HepG2 (cell line): Measurements from ENCODE around the gene METAP1D. TPM values are rescaled to one million over a fixed set of nuclear protein-coding genes. Genes with fewer than 3 reads are reported as not detected.
A peak's percentile ranks its signal among the peaks of the same experiment; 100 is the strongest.

Source experiments
- ARNT2 ChIP-seq: sonication (generic); formaldehyde crosslinking; IDR thresholded peaks from 2 replicates; pipeline ENCODE4 v1.8.0; 2022; ENCODE audit warnings: mild to moderate bottlenecking, low read depth, missing genetic modification reagents, moderate library complexity
- ESRRA ChIP-seq: sonication (generic); formaldehyde crosslinking; IDR thresholded peaks from 2 replicates; pipeline ENCODE4 v1.5.1; 2020; ENCODE audit warnings: mild to moderate bottlenecking, low read depth, missing genetic modification reagents
- GATAD1 ChIP-seq: IDR thresholded peaks from 2 replicates; pipeline ENCODE4 v1.6.1; 2016; ENCODE audit warnings: missing genetic modification reagents, missing compliant biosample characterization
- GATAD2A ChIP-seq: IDR thresholded peaks from 2 replicates; pipeline ENCODE4 v1.6.1; 2016
- HCFC1 ChIP-seq: fragments of 150-350 bp; IDR thresholded peaks from 2 replicates; pipeline ENCODE4 v1.6.1; 2014; ENCODE audit warnings: low read depth, low read length
- JDP2 ChIP-seq: sonication (generic); formaldehyde crosslinking; IDR thresholded peaks from 2 replicates; pipeline ENCODE4 v1.8.1; 2022; ENCODE audit warnings: missing genetic modification reagents, borderline replicate concordance
- KDM2A ChIP-seq: sonication (generic); formaldehyde crosslinking; IDR thresholded peaks from 2 replicates; pipeline ENCODE4 v1.4.0; 2020; ENCODE audit warnings: low read depth, missing genetic modification reagents, borderline replicate concordance
- LCORL ChIP-seq, 2 experiments: fragments of 450-650 bp in 1 of 2; sonication (generic) in 1 of 2; formaldehyde crosslinking in 1 of 2; IDR thresholded peaks; 2 replicates each; pipeline versions ENCODE4 v1.5.0 to v1.6.1; 2017 to 2020; ENCODE audit warnings: antibody characterized with exemption in 1 of 2, missing genetic modification reagents in 1 of 2
- PHF5A ChIP-seq: IDR thresholded peaks from one replicate; pipeline ENCODE4 v1.6.1; 2018; ENCODE audit warnings: low read depth, missing genetic modification reagents; ENCODE audit not compliant: unreplicated experiment
- PTBP1 ChIP-seq: fragments of 200-400 bp; formaldehyde crosslinking; IDR thresholded peaks from 2 replicates; pipeline ENCODE4 v1.6.1; 2018; ENCODE audit warnings: low read length, low read depth; ENCODE audit not compliant: poor library complexity, severe bottlenecking
- RAD21 ChIP-seq: fragments of 450-650 bp; formaldehyde crosslinking; IDR thresholded peaks from 2 replicates; pipeline ENCODE4 v1.5.0; 2020; ENCODE audit warnings: mild to moderate bottlenecking
- RXRA ChIP-seq: sonication (generic); formaldehyde crosslinking; IDR thresholded peaks from 2 replicates; pipeline ENCODE4 v1.5.1; 2020; ENCODE audit warnings: missing genetic modification reagents
- RXRB ChIP-seq: IDR thresholded peaks from 2 replicates; pipeline ENCODE4 v1.6.1; 2016; ENCODE audit warnings: borderline replicate concordance, missing genetic modification reagents, missing compliant biosample characterization
- SAP130 ChIP-seq: IDR thresholded peaks from 2 replicates; pipeline ENCODE4 v1.6.1; 2016; ENCODE audit warnings: low read depth
- TEAD3 ChIP-seq: optimal IDR thresholded peaks from 2 replicates; pipeline ENCODE3; 2016; ENCODE audit warnings: borderline replicate concordance
- THAP11 ChIP-seq: IDR thresholded peaks from 2 replicates; pipeline ENCODE4 v1.6.1; 2016; ENCODE audit warnings: missing biosample characterization, missing genetic modification reagents
- ZFP90 ChIP-seq: sonication (generic); formaldehyde crosslinking; IDR thresholded peaks from 2 replicates; pipeline ENCODE4 v1.8.0; 2022; ENCODE audit warnings: missing genetic modification reagents, mild to moderate bottlenecking, inconsistent platforms, borderline replicate concordance
- ZFY ChIP-seq: sonication (generic); formaldehyde crosslinking; IDR thresholded peaks from 2 replicates; pipeline ENCODE4 v1.4.0; 2020; ENCODE audit warnings: missing genetic modification reagents
- ZNF205 ChIP-seq: IDR thresholded peaks from 2 replicates; pipeline ENCODE4 v1.6.1; 2018; ENCODE audit warnings: missing biosample characterization, missing genetic modification reagents
- ZNF501 ChIP-seq: sonication (generic); formaldehyde crosslinking; IDR thresholded peaks from 2 replicates; pipeline ENCODE4 v1.5.1; 2020; ENCODE audit warnings: mild to moderate bottlenecking, moderate library complexity, missing genetic modification reagents
- ZNF556 ChIP-seq: sonication (generic); formaldehyde crosslinking; IDR thresholded peaks from 2 replicates; pipeline ENCODE4 v1.4.0; 2020; ENCODE audit warnings: mild to moderate bottlenecking, missing genetic modification reagents, borderline replicate concordance
- ZNF644 ChIP-seq: IDR thresholded peaks from 2 replicates; pipeline ENCODE4 v1.6.1; 2016; ENCODE audit warnings: low read depth
- polyA plus RNA-seq, 8 experiments: library from polyadenylated mRNA; depleted of rRNA in 3 of 8; stranded (reverse) in 7 of 8; unstranded in 1 of 8; fragments of >200 nt; fragmentation: Illumina TruSeq in 4 of 8; extraction: Trizol in 4 of 8; gene quantifications; 2 replicates each; pipeline versions ENCODE4 v1.2.1 to v1.2.3, GENCODE V29; 2011 to 2016; ENCODE audit warnings: low read depth in 4 of 8, missing spikeins in 1 of 8, mixed read lengths in 1 of 8; ENCODE audit not compliant: insufficient read depth in 1 of 8
- total RNA-seq, 5 experiments: library from RNA; depleted of rRNA; stranded (reverse); fragments of >200 nt; fragmentation: Illumina TruSeq; extraction: Trizol; gene quantifications; 2 replicates each; pipeline ENCODE4 v1.2.3, GENCODE V29; 2016; ENCODE audit warnings: low read depth in 1 of 5
- TF ChIP-seq, protein P1 (sequence below): sonication (generic); formaldehyde crosslinking; IDR thresholded peaks from 2 replicates; pipeline ENCODE4 v1.5.1; 2020; ENCODE audit warnings: missing genetic modification reagents, mild to moderate bottlenecking, borderline replicate concordance
- TF ChIP-seq, protein P2 (sequence below): sonication (generic); formaldehyde crosslinking; IDR thresholded peaks from 2 replicates; pipeline ENCODE4 v1.4.0; 2020; ENCODE audit warnings: missing genetic modification reagents
- TF ChIP-seq, protein P3 (sequence below): IDR thresholded peaks from 2 replicates; pipeline ENCODE4 v1.6.1; 2016; ENCODE audit warnings: missing compliant biosample characterization, missing genetic modification reagents, borderline replicate concordance

Gene METAP1D
- total and polyA plus RNA-seq, 2 of the 13 experiments (the other 11 are each of a cell fraction or from before 2014, with no cell fraction given), result 14.7 to 21.6 TPM

DNA sequence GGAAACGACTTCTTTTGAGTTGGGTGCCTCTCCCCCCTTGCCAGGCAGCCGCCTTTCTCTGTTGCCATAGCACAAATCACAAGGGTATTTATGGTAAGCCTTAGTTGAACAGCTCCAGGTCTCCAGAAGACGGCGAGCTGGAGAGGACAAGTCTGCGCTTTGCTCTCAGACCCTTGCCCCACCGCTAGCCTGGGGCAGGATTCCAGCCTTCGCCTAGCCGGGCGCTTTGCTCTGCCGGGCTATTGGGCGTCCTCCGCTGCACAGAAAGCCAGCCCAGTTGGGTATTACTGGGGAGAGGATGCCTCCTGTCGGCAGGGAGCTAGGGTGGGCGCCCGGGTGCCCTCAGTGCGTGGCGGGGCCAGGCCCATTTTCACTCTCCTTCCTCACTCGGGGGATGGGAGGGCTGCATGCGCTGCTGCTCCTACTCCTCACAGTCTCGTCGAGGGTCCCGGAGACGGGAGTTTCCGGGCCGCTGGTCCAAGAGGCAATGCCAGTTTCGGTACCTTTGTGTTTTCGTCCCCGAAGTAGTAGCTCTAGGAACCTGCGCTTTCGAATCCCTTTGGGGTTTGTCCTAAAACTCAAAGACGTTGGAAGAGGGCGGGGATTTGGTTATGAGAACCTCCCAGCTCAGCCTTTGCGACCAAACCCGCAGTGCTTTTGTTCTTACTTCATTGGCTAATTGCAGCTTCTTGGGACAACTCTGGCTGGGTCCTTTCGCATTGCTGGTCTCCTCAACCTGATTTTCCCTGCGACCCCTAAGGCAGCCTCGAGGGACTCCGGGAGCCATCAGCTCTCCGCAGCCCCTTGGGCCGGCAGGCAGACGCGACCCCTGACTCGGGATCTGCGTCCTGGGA lies 106.6 kb downstream of the METAP1D start (continued):
- TF ChIP-seq, protein P1, sequence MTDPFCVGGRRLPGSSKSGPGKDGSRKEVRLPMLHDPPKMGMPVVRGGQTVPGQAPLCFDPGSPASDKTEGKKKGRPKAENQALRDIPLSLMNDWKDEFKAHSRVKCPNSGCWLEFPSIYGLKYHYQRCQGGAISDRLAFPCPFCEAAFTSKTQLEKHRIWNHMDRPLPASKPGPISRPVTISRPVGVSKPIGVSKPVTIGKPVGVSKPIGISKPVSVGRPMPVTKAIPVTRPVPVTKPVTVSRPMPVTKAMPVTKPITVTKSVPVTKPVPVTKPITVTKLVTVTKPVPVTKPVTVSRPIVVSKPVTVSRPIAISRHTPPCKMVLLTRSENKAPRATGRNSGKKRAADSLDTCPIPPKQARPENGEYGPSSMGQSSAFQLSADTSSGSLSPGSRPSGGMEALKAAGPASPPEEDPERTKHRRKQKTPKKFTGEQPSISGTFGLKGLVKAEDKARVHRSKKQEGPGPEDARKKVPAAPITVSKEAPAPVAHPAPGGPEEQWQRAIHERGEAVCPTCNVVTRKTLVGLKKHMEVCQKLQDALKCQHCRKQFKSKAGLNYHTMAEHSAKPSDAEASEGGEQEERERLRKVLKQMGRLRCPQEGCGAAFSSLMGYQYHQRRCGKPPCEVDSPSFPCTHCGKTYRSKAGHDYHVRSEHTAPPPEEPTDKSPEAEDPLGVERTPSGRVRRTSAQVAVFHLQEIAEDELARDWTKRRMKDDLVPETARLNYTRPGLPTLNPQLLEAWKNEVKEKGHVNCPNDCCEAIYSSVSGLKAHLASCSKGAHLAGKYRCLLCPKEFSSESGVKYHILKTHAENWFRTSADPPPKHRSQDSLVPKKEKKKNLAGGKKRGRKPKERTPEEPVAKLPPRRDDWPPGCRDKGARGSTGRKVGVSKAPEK (CRISPR knock-in tag), result peak; percentile 21; the same call in 1 of the 2 replicates
- TF ChIP-seq HCFC1 (no peak), TEAD3 (peak; percentile 47), PHF5A (CRISPR knock-in tag) (peak; percentile 34), ZNF205 (CRISPR knock-in tag) (peak; percentile 73; the same call in 1 of the 2 replicates), RXRB (CRISPR knock-in tag) (peak; percentile 51), SAP130 (peak; percentile 25; the same call in 1 of the 2 replicates), ZNF644 (CRISPR knock-in tag) (peak; percentile 58; the same call in 1 of the 2 replicates), JDP2 (CRISPR knock-in tag) (no peak), KDM2A (CRISPR knock-in tag) (peak; percentile 70; the same call in 1 of the 2 replicates), PTBP1 (peak; percentile 33), RAD21 (CRISPR knock-in tag) (peak; percentile 96), GATAD1 (CRISPR knock-in tag) (peak; percentile 38), GATAD2A (CRISPR knock-in tag) (peak; percentile 39; the same call in 1 of the 2 replicates), ZNF501 (CRISPR knock-in tag) (peak; percentile 76), ZNF556 (CRISPR knock-in tag) (peak; percentile 57; the same call in 1 of the 2 replicates), ZFY (CRISPR knock-in tag) (peak; percentile 52; the same call in 1 of the 2 replicates), ARNT2 (CRISPR knock-in tag) (no peak), ESRRA (CRISPR knock-in tag) (0 out of 2 replicates have a peak, but pooled peaks have one; percentile 23), THAP11 (peak; percentile 35; the same call in 1 of the 2 replicates), LCORL (IDR thresholded peaks at IDR 0.05) (no peak), LCORL (CRISPR knock-in tag; IDR thresholded peaks at IDR 0.05) (peak; percentile 83), ZFP90 (CRISPR knock-in tag) (peak; percentile 67; the same call in 1 of the 2 replicates), RXRA (CRISPR knock-in tag) (peak; percentile 18; the same call in 1 of the 2 replicates)
- TF ChIP-seq, protein P2, sequence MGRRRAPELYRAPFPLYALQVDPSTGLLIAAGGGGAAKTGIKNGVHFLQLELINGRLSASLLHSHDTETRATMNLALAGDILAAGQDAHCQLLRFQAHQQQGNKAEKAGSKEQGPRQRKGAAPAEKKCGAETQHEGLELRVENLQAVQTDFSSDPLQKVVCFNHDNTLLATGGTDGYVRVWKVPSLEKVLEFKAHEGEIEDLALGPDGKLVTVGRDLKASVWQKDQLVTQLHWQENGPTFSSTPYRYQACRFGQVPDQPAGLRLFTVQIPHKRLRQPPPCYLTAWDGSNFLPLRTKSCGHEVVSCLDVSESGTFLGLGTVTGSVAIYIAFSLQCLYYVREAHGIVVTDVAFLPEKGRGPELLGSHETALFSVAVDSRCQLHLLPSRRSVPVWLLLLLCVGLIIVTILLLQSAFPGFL (CRISPR knock-in tag), result 0 out of 2 replicates have a peak, but pooled peaks have one; percentile 29
- TF ChIP-seq, protein P3, sequence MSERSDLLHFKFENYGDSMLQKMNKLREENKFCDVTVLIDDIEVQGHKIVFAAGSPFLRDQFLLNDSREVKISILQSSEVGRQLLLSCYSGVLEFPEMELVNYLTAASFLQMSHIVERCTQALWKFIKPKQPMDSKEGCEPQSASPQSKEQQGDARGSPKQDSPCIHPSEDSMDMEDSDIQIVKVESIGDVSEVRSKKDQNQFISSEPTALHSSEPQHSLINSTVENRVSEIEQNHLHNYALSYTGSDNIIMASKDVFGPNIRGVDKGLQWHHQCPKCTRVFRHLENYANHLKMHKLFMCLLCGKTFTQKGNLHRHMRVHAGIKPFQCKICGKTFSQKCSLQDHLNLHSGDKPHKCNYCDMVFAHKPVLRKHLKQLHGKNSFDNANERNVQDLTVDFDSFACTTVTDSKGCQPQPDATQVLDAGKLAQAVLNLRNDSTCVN (CRISPR knock-in tag), result 0 out of 2 replicates have a peak, but pooled peaks have one; percentile 33
